ENCODE data around the gene TRAPPC10.
"Not testable (repeated sequence)": the region's sequence is repeated elsewhere in the genome, so short reads cannot be mapped to it uniquely, and the experiment has no call there.

Gene TRAPPC10

DNA sequence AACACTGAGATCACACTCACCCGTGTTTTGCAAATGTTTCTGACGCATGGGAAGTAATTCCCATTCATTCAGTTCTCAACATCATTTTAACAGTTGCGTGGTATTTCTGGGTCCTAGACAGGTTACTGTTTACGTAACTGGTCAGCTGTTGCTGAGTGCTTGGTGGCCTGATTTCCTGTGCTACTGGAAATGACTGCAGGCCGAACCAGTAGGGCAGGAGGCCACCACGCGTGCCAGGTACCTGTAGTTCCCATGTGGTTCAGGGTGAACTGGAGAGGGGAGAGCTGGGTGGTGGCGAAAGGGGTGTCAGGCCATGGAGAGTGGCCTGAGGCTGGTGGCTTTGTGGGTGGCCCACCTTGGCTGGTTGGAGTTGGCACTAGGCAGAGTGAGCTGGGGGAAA lies 122.6 kb downstream of the TRAPPC10 start:
- not testable (repeated sequence) for H3K9ac ChIP-seq (ENCODE audit: low read depth, low read length); H3K36me3 ChIP-seq (ENCODE audit: insufficient read depth, low read depth, low read length); H3K9me3 ChIP-seq (ENCODE audit: insufficient read depth, low read depth, low read length); H3K27ac ChIP-seq (ENCODE audit: low read length); H3K4me1 ChIP-seq (ENCODE audit: insufficient read depth, low read length); H3K4me3 ChIP-seq (ENCODE audit: low read length); H3K27me3 ChIP-seq (ENCODE audit: insufficient read depth, low read length)

DNA sequence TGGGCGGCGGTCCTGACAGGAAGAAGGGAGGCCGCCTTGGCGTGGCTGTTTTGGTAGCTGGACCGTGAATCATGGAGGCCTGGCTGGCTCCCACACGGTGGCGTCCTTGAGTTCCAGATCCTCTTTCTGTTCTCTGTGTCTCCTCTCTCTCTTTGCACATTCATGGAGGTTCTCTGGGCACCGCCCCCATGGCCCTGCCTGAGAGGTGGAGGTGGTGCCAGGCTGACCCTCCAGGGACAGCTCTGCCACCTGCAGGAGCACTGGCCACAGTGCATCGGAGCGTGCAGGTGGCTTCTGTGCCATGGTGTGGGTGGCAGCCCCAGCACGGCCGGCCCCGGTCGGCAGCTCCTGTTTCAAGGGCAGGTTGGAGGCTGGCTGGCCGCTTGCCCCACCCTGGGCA lies 125.9 kb downstream of the TRAPPC10 start:
- H3K4me1 ChIP-seq (ENCODE audit: insufficient read depth, low read length); H3K9me3 ChIP-seq (ENCODE audit: insufficient read depth, low read depth, low read length); H3K9ac ChIP-seq (ENCODE audit: low read depth, low read length); H3K4me3 ChIP-seq (ENCODE audit: low read length); H3K27me3 ChIP-seq (ENCODE audit: insufficient read depth, low read length); H3K27ac ChIP-seq (ENCODE audit: low read length); H3K36me3 ChIP-seq (ENCODE audit: insufficient read depth, low read depth, low read length): not testable (repeated sequence)

GRCh38 chr21:44139787-44140551 lies 127.9 kb downstream of the TRAPPC10 start:
- H3K27me3 ChIP-seq (ENCODE audit: insufficient read depth, low read length); H3K27ac ChIP-seq (ENCODE audit: low read length); H3K36me3 ChIP-seq (ENCODE audit: insufficient read depth, low read depth, low read length); H3K4me1 ChIP-seq (ENCODE audit: insufficient read depth, low read length); H3K4me3 ChIP-seq (ENCODE audit: low read length); H3K9me3 ChIP-seq (ENCODE audit: insufficient read depth, low read depth, low read length); H3K9ac ChIP-seq (ENCODE audit: low read depth, low read length): not testable (repeated sequence)

GRCh38 chr21:44140552-44140932 lies 128.4 kb downstream of the TRAPPC10 start:
- H3K9me3 ChIP-seq (ENCODE audit: insufficient read depth, low read depth, low read length); H3K4me1 ChIP-seq (ENCODE audit: insufficient read depth, low read length); H3K27ac ChIP-seq (ENCODE audit: low read length); H3K27me3 ChIP-seq (ENCODE audit: insufficient read depth, low read length); H3K9ac ChIP-seq (ENCODE audit: low read depth, low read length); H3K4me3 ChIP-seq (ENCODE audit: low read length); H3K36me3 ChIP-seq (ENCODE audit: insufficient read depth, low read depth, low read length): not testable (repeated sequence)

GRCh38 chr21:44142470-44142869 lies 130.4 kb downstream of the TRAPPC10 start:
- H3K27ac ChIP-seq (ENCODE audit: low read length); H3K9me3 ChIP-seq (ENCODE audit: insufficient read depth, low read depth, low read length); H3K27me3 ChIP-seq (ENCODE audit: insufficient read depth, low read length); H3K9ac ChIP-seq (ENCODE audit: low read depth, low read length); H3K4me1 ChIP-seq (ENCODE audit: insufficient read depth, low read length); H3K4me3 ChIP-seq (ENCODE audit: low read length); H3K36me3 ChIP-seq (ENCODE audit: insufficient read depth, low read depth, low read length): not testable (repeated sequence)

GRCh38 chr21:44143380-44143779 lies 131.3 kb downstream of the TRAPPC10 start:
- H3K4me1 ChIP-seq (ENCODE audit: insufficient read depth, low read length); H3K36me3 ChIP-seq (ENCODE audit: insufficient read depth, low read depth, low read length); H3K9me3 ChIP-seq (ENCODE audit: insufficient read depth, low read depth, low read length); H3K27me3 ChIP-seq (ENCODE audit: insufficient read depth, low read length); H3K27ac ChIP-seq (ENCODE audit: low read length); H3K9ac ChIP-seq (ENCODE audit: low read depth, low read length); H3K4me3 ChIP-seq (ENCODE audit: low read length): not testable (repeated sequence)

- not testable (repeated sequence) for H3K4me3 ChIP-seq (ENCODE audit: low read length); H3K4me1 ChIP-seq (ENCODE audit: insufficient read depth, low read length); H3K9me3 ChIP-seq (ENCODE audit: insufficient read depth, low read depth, low read length); H3K9ac ChIP-seq (ENCODE audit: low read depth, low read length); H3K36me3 ChIP-seq (ENCODE audit: insufficient read depth, low read depth, low read length); H3K27me3 ChIP-seq (ENCODE audit: insufficient read depth, low read length); H3K27ac ChIP-seq (ENCODE audit: low read length)
These were observed 131.9 kb downstream of the TRAPPC10 start for GRCh38 chr21:44143996-44144395.

DNA sequence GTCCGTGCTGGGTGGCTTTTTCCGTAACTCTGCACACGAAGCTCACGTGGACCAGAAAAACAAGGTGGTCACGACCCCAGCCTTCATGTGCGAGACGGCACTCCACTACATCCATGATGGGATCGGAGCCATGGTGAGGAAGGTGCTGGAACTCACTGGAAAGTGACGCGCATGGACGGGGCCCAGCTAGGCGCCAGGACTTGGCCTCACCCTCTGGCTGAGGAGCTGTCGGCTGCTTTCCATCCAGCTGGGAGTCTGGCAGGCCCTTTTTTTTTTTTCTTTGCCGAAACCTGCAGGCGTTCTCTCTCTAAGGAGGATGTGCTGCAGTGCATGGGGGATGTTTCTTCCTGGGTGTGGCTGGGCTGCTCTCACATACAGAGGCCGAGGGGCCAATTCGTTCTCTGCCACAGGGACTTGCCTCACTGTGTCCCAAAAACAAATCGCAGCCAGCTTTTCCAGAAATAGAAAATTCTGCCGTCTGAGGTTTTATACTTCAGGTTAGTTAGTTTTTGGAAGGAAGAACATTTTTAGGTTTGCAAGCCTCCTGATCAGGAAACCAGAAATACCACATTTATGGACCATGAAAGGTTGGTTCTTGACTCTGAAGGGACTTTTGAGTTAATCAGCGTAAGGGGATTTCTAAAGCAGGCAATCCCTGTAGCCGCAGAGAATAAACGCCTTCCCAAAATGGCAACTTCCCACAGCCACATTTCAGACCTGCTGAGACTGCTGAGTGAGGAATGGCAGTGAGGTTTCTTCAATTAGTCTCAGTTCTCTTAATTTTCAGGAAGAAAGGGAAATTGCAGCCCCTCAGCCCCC lies 132.9 kb downstream of the TRAPPC10 start:
- H3K4me3 ChIP-seq (ENCODE audit: low read length); H3K9me3 ChIP-seq (ENCODE audit: insufficient read depth, low read depth, low read length); H3K27ac ChIP-seq (ENCODE audit: low read length); H3K9ac ChIP-seq (ENCODE audit: low read depth, low read length); H3K27me3 ChIP-seq (ENCODE audit: insufficient read depth, low read length); H3K4me1 ChIP-seq (ENCODE audit: insufficient read depth, low read length); H3K36me3 ChIP-seq (ENCODE audit: insufficient read depth, low read depth, low read length): not testable (repeated sequence)

DNA sequence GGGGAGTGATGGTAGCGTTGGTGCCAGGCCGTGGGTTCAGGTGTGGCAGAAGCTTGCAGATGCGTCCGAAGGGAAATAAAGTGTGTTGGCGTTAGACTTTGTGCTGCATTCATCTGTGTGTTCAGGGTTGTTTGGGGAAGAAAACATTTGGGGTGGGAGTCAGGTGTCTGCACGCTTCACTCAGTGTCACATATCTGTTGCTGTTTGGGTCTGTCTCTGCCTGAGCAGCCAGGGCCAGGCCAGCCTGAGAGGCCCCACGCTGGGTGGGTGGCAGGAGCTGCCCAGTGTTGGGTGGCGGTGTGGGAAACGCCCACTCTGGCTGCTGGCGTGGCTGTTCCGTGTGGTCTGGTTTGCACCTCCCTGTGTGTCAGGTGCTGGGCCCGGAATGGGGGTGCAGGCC lies 133.5 kb downstream of the TRAPPC10 start:
- not testable (repeated sequence) for H3K27ac ChIP-seq (ENCODE audit: low read length); H3K4me1 ChIP-seq (ENCODE audit: insufficient read depth, low read length); H3K9ac ChIP-seq (ENCODE audit: low read depth, low read length)

DNA sequence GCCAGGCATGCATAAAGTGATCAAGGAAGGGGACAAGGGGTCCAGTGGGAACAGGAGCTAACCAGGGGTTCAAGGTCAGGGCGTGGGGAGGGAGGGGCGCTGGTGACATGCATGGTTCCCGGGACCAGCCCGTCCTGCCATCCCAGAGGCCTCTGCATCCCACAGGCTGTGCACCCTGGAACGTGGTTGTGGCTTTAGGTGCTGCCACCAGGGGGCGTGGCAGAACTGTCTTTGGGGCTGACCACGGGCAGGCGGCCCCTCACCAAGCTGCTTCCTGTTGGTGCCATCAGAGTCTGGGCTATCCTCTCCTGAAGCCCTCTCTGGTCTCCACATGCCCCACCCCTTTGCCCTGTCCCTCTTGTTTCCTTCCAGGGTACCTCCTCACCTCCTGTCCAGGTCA lies 135.0 kb downstream of the TRAPPC10 start:
- not testable (repeated sequence) for H3K4me1 ChIP-seq (ENCODE audit: insufficient read depth, low read length); H3K27ac ChIP-seq (ENCODE audit: low read length); H3K36me3 ChIP-seq (ENCODE audit: insufficient read depth, low read depth, low read length); H3K27me3 ChIP-seq (ENCODE audit: insufficient read depth, low read length); H3K9me3 ChIP-seq (ENCODE audit: insufficient read depth, low read depth, low read length); H3K9ac ChIP-seq (ENCODE audit: low read depth, low read length); H3K4me3 ChIP-seq (ENCODE audit: low read length)

More for the DNA sequence above, 133.5 kb downstream of the TRAPPC10 start:
- not testable (repeated sequence) for H3K9me3 ChIP-seq (ENCODE audit: insufficient read depth, low read depth, low read length); H3K27me3 ChIP-seq (ENCODE audit: insufficient read depth, low read length); H3K36me3 ChIP-seq (ENCODE audit: insufficient read depth, low read depth, low read length); H3K4me3 ChIP-seq (ENCODE audit: low read length)

- H3K9me3 ChIP-seq (ENCODE audit: insufficient read depth, low read depth, low read length); H3K4me1 ChIP-seq (ENCODE audit: insufficient read depth, low read length); H3K9ac ChIP-seq (ENCODE audit: low read depth, low read length); H3K27me3 ChIP-seq (ENCODE audit: insufficient read depth, low read length); H3K4me3 ChIP-seq (ENCODE audit: low read length); H3K27ac ChIP-seq (ENCODE audit: low read length); H3K36me3 ChIP-seq (ENCODE audit: insufficient read depth, low read depth, low read length): not testable (repeated sequence)
These were observed 138.1 kb downstream of the TRAPPC10 start for GRCh38 chr21:44150255-44150654.

DNA sequence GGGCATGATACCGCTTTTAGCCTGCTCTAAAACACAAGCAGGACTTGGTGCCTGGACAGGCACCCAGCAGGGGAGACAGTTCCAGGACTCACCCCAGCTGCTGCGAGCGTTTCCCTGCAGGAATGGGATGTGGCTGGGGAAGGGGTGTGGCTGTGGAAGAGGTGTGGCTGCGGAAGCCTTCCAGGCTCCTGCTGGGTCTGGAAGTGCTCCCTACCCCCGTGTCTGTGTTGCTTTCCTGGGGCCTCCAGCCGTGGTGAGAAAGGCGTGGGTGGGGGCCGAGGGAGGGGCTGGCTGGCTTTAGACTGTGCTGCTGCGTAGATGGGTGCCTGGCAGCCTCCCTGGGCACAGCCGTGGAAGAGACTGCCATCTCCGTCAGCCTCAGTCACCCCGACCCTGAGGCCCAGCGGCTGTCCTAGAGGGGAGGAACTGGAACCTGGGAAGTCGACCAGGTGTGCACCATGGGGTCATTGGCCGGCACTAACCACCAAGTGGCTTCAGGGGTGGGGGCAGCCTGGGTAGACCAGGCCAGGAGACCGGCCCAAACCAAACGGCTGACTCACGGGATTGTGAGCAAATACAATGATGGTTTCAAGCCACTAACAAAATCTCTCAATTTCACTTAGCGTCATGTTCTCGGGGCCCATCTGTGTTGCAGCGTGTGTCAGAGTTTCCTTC lies 141.2 kb downstream of the TRAPPC10 start:
- not testable (repeated sequence) for H3K4me1 ChIP-seq (ENCODE audit: insufficient read depth, low read length); H3K27me3 ChIP-seq (ENCODE audit: insufficient read depth, low read length); H3K4me3 ChIP-seq (ENCODE audit: low read length); H3K27ac ChIP-seq (ENCODE audit: low read length); H3K36me3 ChIP-seq (ENCODE audit: insufficient read depth, low read depth, low read length); H3K9me3 ChIP-seq (ENCODE audit: insufficient read depth, low read depth, low read length); H3K9ac ChIP-seq (ENCODE audit: low read depth, low read length)
